Measurements from ENCODE around the gene LHPP. TPM values are rescaled to one million over a fixed set of nuclear protein-coding genes. Genes with fewer than 3 reads are reported as not detected.

Gene LHPP
- total RNA-seq, 2 experiments from 2014 or later = 15.3 to 19.6 TPM

- Mint-ChIP-seq H3K4me1 (ENCODE audit: low read depth) (peaks cover 92% of the 10 kb centered on the region), H3K36me3 (ENCODE audit: low read depth) (no peaks in the 10 kb centered on the region), H3K27ac (peak overlapping the region; percentile 89), H3K9me3 (no peaks in the 10 kb centered on the region), H3K27me3 (no peaks in the 10 kb centered on the region), H3K4me3 (peak overlapping the region; percentile 71)
- H3K27ac ChIP-seq (ENCODE audit: low read depth in 1 of 2, low read length in 2 of 2) = peak overlapping the region; percentile 7 to 78
- ATAC-seq (ENCODE audit: poor library complexity) (no peak), DNase-seq (no peak)
- CTCF ChIA-PET = interaction anchor here (1.2 to 3.0 kb wide), 9 partner anchors 8 to 96 kb away, joined by 4 to 18 read pairs (median 5); no protein-coding TSS in a partner anchor
- peaks cover 100% of the 10 kb centered on the region for H3K4me1 ChIP-seq (ENCODE audit: insufficient read depth, low read length)
- intact Hi-C loops (cut with DNase I, micrococcal nuclease) = loop anchor here (2.0 to 10.0 kb wide), 5 partner anchors 38 to 114 kb away; no protein-coding TSS in a partner anchor
- no peak for TF ChIP-seq CTCF (IDR thresholded peaks at IDR 0.05)
- peaks cover 13% of the 10 kb centered on the region for H3K36me3 ChIP-seq (ENCODE audit: insufficient read depth, low read length)
- H3K4me3 ChIP-seq (ENCODE audit: low read length) = no peak overlapping the region
- no peaks in the 10 kb centered on the region for H3K9me3 ChIP-seq (ENCODE audit: control insufficient read depth in 1 of 2, insufficient read depth in 1 of 2, low read length in 2 of 2)
- H3K27me3 ChIP-seq (ENCODE audit: control insufficient read depth in 1 of 2, insufficient read depth in 2 of 2, low read length in 2 of 2) = no peaks in the 10 kb centered on the region
- POLR2A ChIA-PET = interaction anchor here (0.7 to 6.8 kb wide), 19 partner anchors 10 to 142 kb away, joined by 3 to 72 read pairs (median 6); partner anchors contain the start of gene EEF1AKMT2
Observed at GRCh38 chr10:124649214-124649613, 187.6 kb downstream of the LHPP start.

GRCh38 chr10:124650263-124650662 is 188.6 kb downstream of the LHPP start:
- Histone ChIP-seq H3K4me1 (ENCODE audit: insufficient read depth, low read length) (peaks cover 100% of the 10 kb centered on the region), H3K27me3 (ENCODE audit: control insufficient read depth in 1 of 2, insufficient read depth in 2 of 2, low read length in 2 of 2) (no peaks in the 10 kb centered on the region), H3K36me3 (ENCODE audit: insufficient read depth, low read length) (peaks cover 16% of the 10 kb centered on the region), H3K9me3 (ENCODE audit: control insufficient read depth in 1 of 2, insufficient read depth in 1 of 2, low read length in 2 of 2) (no peaks in the 10 kb centered on the region), H3K27ac (ENCODE audit: low read depth in 1 of 2, low read length in 2 of 2) (peak overlapping the region; percentile 7 to 50), H3K4me3 (ENCODE audit: low read length) (no peak overlapping the region)
- Mint-ChIP-seq H3K4me3 (peak overlapping the region; percentile 59), H3K36me3 (ENCODE audit: low read depth) (peaks cover 4% of the 10 kb centered on the region), H3K4me1 (ENCODE audit: low read depth) (peaks cover 92% of the 10 kb centered on the region), H3K9me3 (no peaks in the 10 kb centered on the region), H3K27ac (peak overlapping the region; percentile 89), H3K27me3 (no peaks in the 10 kb centered on the region)
- DNase-seq (peak in 3 of 14 experiments; percentile 55 to 66 (median 57)), ATAC-seq (ENCODE audit: poor library complexity) (no peak)
- CTCF ChIA-PET = interaction anchor here (0.9 to 1.5 kb wide), 6 partner anchors 13 to 91 kb away, joined by 3 to 5 read pairs (median 4); no protein-coding TSS in a partner anchor
- no peak for TF ChIP-seq CTCF (IDR thresholded peaks at IDR 0.05)
- intact Hi-C loops (cut with DNase I, micrococcal nuclease) = loop anchor here in 1 of 2 experiments (2.0 kb wide), 1 partner anchor 21 kb away; no protein-coding TSS in a partner anchor
- POLR2A ChIA-PET = interaction anchor here (1.4 to 6.8 kb wide), 5 partner anchors 29 to 91 kb away, joined by 5 to 72 read pairs (median 21); no protein-coding TSS in a partner anchor

GRCh38 chr10:124650820-124651401 is 189.3 kb downstream of the LHPP start:
- POLR2A ChIA-PET = interaction anchor here (0.7 to 6.8 kb wide), 4 partner anchors 28 to 91 kb away, joined by 3 to 72 read pairs (median 12); no protein-coding TSS in a partner anchor
- H3K27ac Mint-ChIP-seq = peak overlapping the region; percentile 89
- H3K4me3 ChIP-seq (ENCODE audit: low read length) = peak overlapping the region; percentile 19

More at GRCh38 chr10:124650820-124651401, 189.3 kb downstream of the LHPP start:
- peaks cover 18% of the 10 kb centered on the region for H3K36me3 ChIP-seq (ENCODE audit: insufficient read depth, low read length)
- peak in 13 of 14 experiments; percentile 53 to 86 (median 67) for DNase-seq
- H3K4me3 Mint-ChIP-seq = peak overlapping the region; percentile 59
- peak; percentile 48 for ATAC-seq (ENCODE audit: poor library complexity)
- peaks cover 93% of the 10 kb centered on the region for H3K4me1 Mint-ChIP-seq (ENCODE audit: low read depth)
- peaks cover 11% of the 10 kb centered on the region for H3K36me3 Mint-ChIP-seq (ENCODE audit: low read depth)
- intact Hi-C loops (cut with DNase I, micrococcal nuclease) = loop anchor here in 1 of 2 experiments (2.0 kb wide), 1 partner anchor 20 kb away; no protein-coding TSS in a partner anchor
- H3K27me3 ChIP-seq (ENCODE audit: control insufficient read depth in 1 of 2, insufficient read depth in 2 of 2, low read length in 2 of 2) = no peaks in the 10 kb centered on the region
- H3K4me1 ChIP-seq (ENCODE audit: insufficient read depth, low read length) = peaks cover 100% of the 10 kb centered on the region
- no peak for TF ChIP-seq CTCF (IDR thresholded peaks at IDR 0.05)
- H3K9me3 Mint-ChIP-seq = no peaks in the 10 kb centered on the region
- H3K27me3 Mint-ChIP-seq = no peaks in the 10 kb centered on the region
- CTCF ChIA-PET = interaction anchor here (0.9 to 1.5 kb wide), 7 partner anchors 14 to 90 kb away, joined by 3 to 5 read pairs (median 4); no protein-coding TSS in a partner anchor
- H3K27ac ChIP-seq (ENCODE audit: low read depth in 1 of 2, low read length in 2 of 2) = peak overlapping the region; percentile 17 to 50
- H3K9me3 ChIP-seq (ENCODE audit: control insufficient read depth in 1 of 2, insufficient read depth in 1 of 2, low read length in 2 of 2) = no peaks in the 10 kb centered on the region

Data from CD4-positive, alpha-beta T cell (primary cell).